ENCODE results near the gene FAM222A. TPM values are rescaled to one million over a fixed set of nuclear protein-coding genes. Genes with fewer than 3 reads are reported as not detected.

The FAM222A gene
- total RNA-seq, 1 donor from 2014 or later: 6.2 TPM

- TF ChIP-seq CTCF (IDR thresholded peaks at IDR 0.05): no peak
- intact Hi-C loops (cut with DNase I): no loop called here
- H3K27ac ChIP-seq: no peak overlapping the region
- no peaks in the 10 kb centered on the region for H3K4me1 ChIP-seq
- ATAC-seq (no peak), DNase-seq (peak; percentile 21)
- H3K27me3 ChIP-seq: peaks cover 7% of the 10 kb centered on the region
- no peaks in the 10 kb centered on the region for H3K9me3 ChIP-seq
- no peak overlapping the region for H3K4me3 ChIP-seq
- no peaks in the 10 kb centered on the region for H3K36me3 ChIP-seq
Observed at GRCh38 chr12:109731806-109732205, 18.2 kb downstream of the FAM222A start.

- Histone ChIP-seq H3K4me1 (no peaks in the 10 kb centered on the region), H3K27me3 (peaks cover 7% of the 10 kb centered on the region), H3K9me3 (no peaks in the 10 kb centered on the region), H3K27ac (no peak overlapping the region), H3K4me3 (no peak overlapping the region), H3K36me3 (no peaks in the 10 kb centered on the region)
- no peak for TF ChIP-seq CTCF (IDR thresholded peaks at IDR 0.05)
- intact Hi-C loops (cut with DNase I): no loop called here
- DNase-seq (peak; percentile 39), ATAC-seq (no peak)
Observed at GRCh38 chr12:109732321-109733305, 19.0 kb downstream of the FAM222A start.

GRCh38 chr12:109734219-109735000 lies 20.8 kb downstream of the FAM222A start:
- H3K4me3 ChIP-seq: no peak overlapping the region
- no peak overlapping the region for H3K27ac ChIP-seq
- no peaks in the 10 kb centered on the region for H3K4me1 ChIP-seq
- H3K36me3 ChIP-seq: no peaks in the 10 kb centered on the region
- no peak for TF ChIP-seq CTCF (IDR thresholded peaks at IDR 0.05)
- DNase-seq: peak; percentile 41
- ATAC-seq: no peak
- intact Hi-C loops (cut with DNase I): no loop called here
- no peaks in the 10 kb centered on the region for H3K9me3 ChIP-seq
- H3K27me3 ChIP-seq: peaks cover 7% of the 10 kb centered on the region

GRCh38 chr12:109735051-109735521 lies 21.5 kb downstream of the FAM222A start:
- intact Hi-C loops (cut with DNase I): no loop called here
- peaks cover 7% of the 10 kb centered on the region for H3K27me3 ChIP-seq
- no peak overlapping the region for H3K4me3 ChIP-seq
- no peak for TF ChIP-seq CTCF (IDR thresholded peaks at IDR 0.05)
- no peaks in the 10 kb centered on the region for H3K36me3 ChIP-seq
- no peaks in the 10 kb centered on the region for H3K9me3 ChIP-seq
- DNase-seq: peak; percentile 53
- no peaks in the 10 kb centered on the region for H3K4me1 ChIP-seq
- H3K27ac ChIP-seq: no peak overlapping the region
- ATAC-seq: no peak

- Histone ChIP-seq H3K4me3 (no peak overlapping the region), H3K4me1 (no peaks in the 10 kb centered on the region), H3K27ac (no peak overlapping the region), H3K36me3 (no peaks in the 10 kb centered on the region), H3K27me3 (peaks cover 7% of the 10 kb centered on the region), H3K9me3 (no peaks in the 10 kb centered on the region)
- intact Hi-C loops (cut with DNase I): no loop called here
- DNase-seq (peak; percentile 48), ATAC-seq (no peak)
- TF ChIP-seq CTCF (IDR thresholded peaks at IDR 0.05): no peak
Observed at GRCh38 chr12:109735825-109736551, 22.4 kb downstream of the FAM222A start.
